Measurements from ENCODE around the gene PEX3.

Gene PEX3

GRCh38 chr6:143540192-143540591 lies 89.6 kb downstream of the PEX3 start:
- DNase-seq: no peak
